GM19193 (cell line): ENCODE data around the gene PGR.

Experiments
- POLR2A ChIP-seq: IDR thresholded peaks from 4 replicates; pipeline ENCODE4 v1.6.1; 2011; ENCODE audit not compliant: insufficient read depth, insufficient read length; ENCODE audit errors: extremely low read depth

PGR gene

DNA sequence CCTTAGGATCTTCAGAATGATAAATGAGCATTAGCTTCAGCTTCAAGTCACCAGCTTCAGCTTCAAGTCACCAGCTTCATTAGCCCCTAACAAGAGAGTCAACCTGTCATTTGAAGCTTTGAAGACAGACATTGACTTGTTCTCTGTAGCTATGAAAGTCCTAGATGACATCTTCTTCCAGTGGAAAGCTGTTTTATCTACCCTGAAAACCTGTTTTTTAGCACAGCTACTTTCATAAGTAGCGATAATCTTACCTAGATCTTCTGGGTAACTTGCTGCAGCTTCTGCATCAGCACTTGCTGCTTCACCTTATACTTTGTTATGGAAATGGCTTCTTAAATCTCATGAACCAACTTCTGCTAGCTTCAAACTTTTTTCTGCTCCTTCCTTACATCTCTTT is 85.7 kb downstream of the PGR start:
- no peak for TF ChIP-seq POLR2A

DNA sequence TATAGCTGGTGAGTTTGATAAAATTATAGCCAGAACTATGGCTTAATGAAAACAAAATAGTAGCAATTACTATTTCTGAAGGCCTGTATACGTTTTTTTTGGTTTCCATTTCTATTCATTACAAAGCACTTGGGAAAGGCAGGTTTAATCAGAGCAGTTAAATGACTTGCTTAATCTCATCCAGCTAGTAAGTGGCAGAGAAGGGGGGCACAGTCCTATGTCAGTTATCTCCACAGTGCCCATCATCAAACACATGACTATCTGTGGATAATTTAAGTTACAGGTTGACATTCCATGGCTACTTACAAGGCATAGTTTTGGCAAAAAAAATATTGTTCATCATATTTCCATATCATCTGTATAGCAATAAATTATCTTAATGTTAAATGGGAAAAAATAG is 93.7 kb downstream of the PGR start:
- no peak for TF ChIP-seq POLR2A

DNA sequence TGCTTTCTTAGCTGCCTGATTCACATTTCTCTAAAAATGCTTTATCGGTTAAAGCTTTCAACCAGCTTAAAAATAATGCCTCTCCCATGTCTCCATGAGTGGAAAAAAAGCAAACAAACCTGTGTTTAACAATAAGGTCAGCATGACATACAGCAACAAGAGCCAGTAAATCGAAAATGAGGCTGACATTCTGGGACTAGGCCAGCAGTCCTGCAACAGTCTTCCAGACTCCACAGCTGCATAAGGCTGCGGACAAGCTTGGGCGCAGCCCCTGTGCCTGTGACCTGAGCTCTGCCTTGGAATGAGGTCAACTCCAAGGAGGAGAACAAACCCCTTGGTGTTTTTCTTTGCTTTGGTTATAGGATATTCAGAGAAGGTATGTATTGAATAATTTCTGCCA is 95.5 kb downstream of the PGR start:
- no peak for TF ChIP-seq POLR2A

DNA sequence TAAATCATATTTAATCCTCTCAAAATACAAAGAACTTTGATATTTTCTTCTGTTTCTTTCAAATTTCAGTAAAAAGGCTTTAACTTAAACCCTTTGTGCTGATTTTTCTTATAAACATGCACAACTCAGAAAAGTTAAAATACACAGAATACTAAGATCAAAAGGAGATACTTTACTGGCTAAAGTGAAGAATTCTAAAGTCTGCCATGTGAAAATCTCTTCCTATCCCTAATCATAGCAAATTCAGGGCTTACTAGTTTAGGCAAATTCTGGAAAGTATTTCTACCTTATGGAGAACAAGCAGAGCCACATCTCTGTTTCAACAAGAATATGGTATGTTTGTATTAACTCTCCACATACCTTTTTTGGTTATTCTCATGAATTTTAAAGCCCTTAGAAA is 96.6 kb downstream of the PGR start:
- no peak for TF ChIP-seq POLR2A

DNA sequence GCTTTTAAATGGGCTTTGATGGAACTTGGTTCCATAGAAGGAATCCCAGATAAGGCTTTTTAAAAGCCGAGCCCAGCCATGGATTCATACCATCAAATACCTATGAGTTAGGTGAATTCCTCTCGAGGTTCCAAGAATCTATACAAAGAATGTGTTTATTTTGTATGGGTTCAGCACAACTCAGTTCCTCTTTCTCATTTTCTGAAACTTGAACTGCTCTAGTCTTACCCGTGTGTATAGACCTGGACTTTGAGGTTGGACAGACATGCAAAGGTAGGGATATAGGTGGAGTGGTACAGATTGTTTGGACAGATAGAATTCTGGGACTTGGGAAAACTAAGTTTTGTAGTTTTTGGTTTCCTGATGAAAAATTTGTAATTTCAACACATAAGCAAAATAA is 97.9 kb downstream of the PGR start:
- no peak for TF ChIP-seq POLR2A

DNA sequence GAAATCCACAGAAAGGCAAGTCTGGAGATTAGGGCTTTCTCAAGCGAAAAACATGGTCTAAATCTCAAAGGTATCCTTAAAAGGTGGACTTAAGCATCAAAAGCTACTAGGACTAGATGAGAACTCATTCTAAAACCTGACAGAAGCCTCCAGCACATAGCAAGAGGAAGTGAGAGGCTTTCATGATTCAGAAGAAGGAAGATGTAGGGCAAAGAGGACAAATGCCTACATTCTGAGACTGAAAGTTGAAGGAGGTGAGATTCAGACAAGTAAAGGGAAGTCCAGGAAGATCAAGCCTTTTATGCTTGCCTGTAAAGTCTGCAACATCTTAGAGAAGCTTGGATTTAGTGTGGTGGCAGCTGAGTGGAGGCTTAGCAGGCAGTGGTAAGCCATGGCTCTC is 98.9 kb downstream of the PGR start:
- TF ChIP-seq POLR2A: no peak

DNA sequence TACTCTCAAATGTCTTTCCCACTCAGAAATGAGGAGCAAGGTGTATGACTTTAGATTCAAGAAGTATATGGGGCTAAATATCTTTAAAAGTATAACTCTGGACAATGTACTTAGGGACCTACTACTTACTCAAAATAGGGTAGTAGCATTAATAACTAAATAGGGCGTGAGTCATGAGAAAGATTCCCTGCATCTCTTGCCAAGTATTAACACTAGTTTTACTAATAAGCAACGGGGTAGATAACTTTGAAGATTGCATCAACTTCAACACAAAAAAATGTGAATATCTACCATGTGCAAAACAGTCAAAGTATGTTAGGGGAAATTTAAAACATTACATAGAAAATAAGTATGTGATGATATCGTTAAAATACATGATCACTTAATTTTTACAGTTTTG is 99.6 kb downstream of the PGR start:
- no peak for TF ChIP-seq POLR2A

DNA sequence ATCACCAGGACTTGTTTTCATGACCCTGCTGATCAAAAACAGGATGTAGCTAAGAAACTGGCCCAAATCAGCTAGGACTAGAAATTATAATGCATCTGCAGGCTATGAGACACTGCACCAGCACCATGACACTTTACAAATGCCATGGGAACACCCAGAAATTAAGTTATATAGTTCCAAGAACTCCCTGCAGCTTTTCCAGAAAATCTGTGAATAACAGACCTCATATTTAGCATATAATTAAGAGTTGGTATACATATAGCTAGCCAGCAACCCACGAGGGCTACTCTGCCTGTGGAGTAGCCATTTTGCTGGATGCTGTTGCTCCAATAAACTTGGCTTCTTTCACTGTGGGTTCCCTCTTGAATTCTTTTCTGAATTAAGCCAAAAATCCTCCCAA is 101.0 kb downstream of the PGR start:
- no peak for TF ChIP-seq POLR2A

DNA sequence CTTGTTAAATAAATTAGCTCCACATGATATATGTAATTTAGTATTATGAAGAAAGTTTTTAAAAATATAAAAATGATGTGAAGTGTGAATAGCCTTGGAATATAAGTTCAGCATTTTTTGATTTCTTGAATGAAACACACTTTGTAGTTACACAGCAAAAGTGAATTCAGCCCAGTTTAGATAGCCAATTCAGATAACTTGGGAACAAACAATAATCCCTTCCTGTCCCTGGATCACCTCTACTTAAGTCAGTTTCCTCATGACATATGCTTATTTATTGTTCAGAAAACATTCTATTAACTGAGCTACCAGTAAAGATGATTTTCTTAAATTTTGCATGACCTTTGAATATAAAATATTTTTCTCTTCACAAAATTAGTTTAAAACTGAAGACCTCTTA is 107.4 kb downstream of the PGR start:
- TF ChIP-seq POLR2A: no peak

DNA sequence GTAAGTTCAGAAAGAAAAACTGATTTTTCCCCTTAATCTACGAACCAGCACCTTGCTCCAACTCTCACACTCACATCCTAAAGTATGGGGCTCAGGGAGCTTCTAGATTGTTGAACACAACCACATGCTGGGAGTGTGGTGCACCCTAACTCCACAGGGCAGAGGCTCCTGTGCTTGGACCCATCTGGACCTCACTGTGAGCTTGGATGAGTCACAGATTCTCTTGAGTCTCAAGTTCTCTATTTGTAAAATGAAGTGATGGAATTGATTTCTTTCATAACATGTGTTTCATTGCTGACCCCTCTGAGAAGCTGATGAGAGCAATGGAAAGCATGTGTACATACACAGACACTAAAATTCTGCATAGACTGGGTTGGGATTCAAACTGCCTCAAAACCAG is 109.7 kb downstream of the PGR start:
- no peak for TF ChIP-seq POLR2A

DNA sequence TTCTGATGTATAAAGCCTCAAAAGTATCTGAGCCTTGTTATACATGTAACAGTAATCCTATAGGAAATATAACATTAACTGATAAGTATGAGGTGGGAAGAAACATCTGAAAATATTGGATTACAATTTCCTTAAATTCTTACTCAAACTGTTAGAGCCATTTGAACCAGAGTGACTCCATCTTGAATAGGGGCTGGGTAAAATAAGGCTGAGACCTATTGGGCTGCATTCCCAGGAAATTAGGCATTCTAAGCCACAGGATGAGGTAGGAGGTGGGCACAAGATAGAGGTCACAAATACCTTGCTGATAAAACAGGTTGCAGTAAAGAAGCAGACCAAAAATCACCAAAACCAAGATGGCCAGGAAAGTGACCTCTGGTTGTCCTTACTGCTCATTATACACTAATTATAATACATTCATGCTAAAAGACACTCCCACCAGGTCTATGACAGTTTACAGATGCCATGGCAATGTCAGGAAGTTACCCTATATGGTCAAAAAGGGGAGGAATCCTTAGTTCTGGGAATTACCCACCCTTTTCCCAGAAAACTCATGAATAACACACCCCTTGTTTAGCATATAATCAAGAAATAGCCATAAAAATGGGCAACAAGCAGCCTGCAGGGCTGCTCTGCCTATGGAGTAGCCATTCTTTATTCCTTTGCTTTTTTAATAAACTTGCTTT is 114.9 kb downstream of the PGR start:
- TF ChIP-seq POLR2A: no peak

DNA sequence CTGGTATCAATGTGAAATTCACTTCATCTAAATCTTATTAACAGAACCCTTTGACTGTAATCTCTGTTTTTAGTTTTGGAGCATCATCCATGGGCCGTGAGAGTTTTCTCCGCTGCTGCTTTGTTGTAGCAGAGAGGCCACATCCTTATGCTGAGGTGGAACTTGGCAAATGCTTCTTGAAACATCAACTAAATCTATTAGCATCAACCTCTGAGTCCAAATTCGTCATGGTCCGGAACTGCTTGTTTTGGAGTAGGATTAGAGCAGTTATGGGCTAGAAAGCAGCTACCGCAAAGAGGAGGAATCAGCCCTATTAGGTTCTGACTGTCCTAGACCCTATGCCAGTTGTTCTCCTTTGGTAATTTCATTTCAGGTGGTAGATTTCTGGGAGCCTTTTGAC is 117.7 kb downstream of the PGR start:
- TF ChIP-seq POLR2A: no peak

DNA sequence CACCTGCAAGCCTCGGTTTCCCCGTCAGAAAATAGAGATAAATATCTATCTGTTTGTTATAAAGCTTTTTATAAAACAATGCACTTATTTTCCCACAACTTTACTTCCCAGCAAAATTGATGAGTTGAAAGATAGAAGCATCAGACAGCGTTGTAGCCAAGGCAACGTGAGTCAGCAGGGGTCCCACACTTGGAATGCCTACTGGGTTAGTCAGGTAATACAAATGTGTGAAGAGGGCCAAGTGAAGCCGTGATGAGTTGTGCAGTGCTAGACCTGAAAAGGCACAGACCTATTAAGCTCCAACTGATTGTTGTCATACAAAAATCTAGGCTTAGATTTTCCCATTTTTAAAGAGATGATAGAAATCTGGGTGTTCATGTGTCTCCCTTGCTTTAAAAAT is 118.7 kb downstream of the PGR start:
- TF ChIP-seq POLR2A: no peak

DNA sequence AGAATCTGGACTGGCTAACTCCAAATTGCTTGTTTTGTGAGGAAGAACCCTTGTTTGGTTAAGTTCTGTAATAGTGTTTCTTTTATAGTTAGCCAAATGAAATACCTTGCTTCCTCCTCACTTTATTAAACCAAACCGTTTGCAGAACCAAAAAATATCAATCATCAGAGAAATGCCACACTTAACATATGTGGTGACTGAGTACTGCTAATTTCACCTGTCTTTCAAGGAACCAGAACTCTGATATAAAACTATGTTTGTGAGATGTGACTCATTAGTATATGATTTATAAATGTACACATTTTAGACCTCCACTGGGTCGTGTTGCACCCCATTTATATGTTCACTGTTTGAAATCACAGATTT is 119.9 kb downstream of the PGR start:
- TF ChIP-seq POLR2A: no peak

DNA sequence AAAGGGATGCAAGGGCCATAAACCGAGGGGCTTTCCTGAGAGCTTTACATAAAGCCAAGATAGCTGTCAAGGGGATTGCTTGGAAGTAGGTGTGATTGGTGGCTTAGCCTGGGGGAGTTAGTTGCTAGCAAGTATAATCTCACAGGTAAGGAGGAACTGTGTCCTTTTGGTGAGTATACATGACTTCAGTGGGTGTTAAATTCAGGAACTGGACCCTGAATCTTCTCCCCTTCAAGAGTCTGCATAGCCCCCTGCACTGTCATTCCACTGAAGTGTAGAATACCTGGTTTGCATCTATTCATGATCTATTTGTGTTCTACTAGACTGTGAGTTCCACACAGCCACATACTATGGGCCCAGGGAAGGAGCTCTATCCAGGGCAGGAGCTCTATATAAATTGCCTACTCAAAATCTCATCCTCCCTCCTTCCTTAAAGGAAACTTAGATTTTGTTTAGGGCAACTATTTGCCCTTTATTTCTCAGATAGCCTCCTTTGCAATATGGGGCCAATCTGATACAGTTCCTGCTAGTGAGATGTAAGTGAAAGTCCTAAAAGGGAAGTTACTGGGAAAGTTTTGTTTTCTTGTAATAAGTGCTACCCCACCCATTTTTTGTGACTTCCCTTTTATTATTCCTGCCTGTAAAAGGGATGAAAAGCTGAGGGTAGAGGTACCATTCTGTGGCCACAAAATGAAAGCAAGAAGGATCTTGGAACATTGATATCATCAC is 120.5 kb downstream of the PGR start:
- no peak for TF ChIP-seq POLR2A

DNA sequence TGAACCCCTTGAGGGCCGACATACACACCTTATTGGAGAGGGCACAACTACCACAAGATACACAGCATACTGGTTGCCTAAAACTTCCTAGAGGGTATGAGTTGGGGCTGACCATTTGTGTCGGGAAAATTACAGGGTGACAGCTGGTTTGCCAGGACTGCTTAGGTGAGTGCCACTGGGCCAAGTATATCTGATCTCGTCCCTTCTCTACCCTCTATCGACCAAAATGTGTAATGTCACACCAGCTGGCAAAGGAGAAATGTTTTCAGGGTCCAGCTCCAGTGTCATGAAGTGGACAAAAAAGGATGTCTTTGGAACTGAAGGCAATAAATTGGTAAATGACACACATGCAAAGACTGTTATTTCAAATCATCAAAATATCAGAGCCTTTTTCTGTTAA is 126.1 kb downstream of the PGR start:
- TF ChIP-seq POLR2A: no peak

DNA sequence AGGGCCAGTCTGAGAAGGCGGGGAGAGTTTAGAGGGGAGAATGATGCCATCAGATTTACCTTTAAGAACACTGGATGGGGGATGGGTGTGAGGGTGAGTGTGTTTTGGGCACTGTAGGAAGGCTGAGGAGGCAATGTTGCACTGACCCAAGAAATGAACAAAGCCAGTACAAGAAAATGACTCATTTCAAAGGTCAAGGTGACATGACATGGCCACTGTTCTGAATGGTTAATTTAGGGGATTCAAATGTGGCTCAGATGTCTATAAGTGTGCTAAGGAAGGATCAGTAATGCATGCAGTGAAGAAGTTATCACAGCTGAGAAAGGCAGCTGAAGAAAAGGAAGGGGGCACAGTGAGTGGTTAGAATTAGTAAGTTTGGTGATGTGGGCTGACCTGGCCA is 129.9 kb downstream of the PGR start:
- TF ChIP-seq POLR2A: no peak

DNA sequence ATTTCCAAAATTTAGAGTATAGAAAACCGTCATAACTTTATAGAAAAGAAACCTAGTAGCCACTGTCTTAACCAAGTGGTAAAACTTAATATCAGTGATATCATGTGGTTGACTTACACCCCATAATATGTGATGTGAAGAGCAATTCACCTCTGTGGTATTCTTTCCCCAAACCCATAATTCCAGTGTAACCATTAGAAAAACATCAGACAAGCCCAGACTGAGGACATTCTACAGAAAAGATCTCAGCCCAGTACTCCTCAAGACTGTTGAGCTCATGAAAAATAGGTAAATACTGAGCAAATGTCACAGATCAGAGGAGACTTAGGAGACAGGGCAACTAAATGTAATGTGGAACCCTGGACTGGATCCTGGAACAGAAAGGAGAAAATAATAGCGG is 134.6 kb downstream of the PGR start:
- no peak for TF ChIP-seq POLR2A

DNA sequence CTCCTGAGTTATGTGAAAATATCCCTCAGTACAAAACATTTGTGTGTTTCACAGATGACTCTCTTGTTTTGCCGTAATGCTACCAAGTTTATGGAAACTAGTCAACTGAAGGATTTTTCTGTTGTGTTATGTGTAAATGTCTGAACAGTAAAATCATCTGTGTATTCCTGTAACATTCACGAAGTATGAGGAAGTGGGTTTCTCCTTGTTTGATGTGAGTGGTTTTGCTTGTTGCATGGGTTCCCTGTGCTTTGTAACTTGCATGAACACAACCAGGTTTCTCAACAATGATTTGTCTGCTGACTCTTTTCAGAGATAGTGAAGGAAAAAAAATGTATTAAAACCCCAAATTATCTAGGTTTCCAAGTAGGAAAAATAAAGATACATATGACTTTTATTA is 138.1 kb downstream of the PGR start:
- no peak for TF ChIP-seq POLR2A
